NOMO-1 treated with dmso at 0.1 percent for 144 hours (cell line): ENCODE data around the gene RSPH4A.
"Not testable (repeated sequence)": the region's sequence is repeated elsewhere in the genome, so short reads cannot be mapped to it uniquely, and the experiment has no call there.

Experiments
- DNase-seq: peaks from one replicate; lab custom pipeline; 2025; ENCODE audit not compliant: unreplicated experiment; lab: John Stamatoyannopoulos, UW

Gene RSPH4A

DNA sequence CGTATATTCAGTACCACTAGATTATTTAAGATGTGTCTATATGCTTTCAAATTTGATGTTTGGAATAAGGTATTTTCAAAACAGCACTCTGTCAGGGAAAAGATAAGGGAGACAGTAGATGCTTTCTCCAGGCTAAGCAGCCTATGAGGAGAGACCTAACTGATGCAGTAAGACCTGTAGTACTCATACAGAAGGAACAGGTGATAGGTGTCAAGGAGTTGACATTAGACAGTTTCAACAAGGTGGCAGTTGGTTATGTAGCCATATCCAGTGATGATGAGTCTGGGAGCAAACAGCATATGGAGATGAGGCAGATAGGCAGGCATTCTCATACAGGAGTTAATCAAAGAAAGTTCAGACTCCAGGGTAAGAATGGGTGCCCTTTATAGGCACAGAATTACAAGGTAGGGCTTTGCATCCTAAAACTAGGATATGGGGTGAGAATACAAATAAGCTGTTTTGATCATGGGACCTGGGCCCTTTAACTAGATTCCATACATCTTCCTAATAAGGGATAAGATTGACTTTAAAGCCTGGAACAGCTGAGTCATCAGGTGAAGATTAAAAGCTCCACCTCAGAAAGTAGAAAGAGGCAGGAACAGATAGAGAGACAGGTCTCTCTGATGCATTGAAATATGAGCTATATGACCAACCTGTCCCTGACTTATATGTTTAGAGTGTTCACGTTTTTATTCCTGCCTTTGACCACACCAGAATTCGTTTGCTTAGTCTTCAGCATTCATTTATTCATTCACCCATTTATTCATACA lies 7.9 kb downstream of the RSPH4A start:
- DNase-seq, result no peak

DNA sequence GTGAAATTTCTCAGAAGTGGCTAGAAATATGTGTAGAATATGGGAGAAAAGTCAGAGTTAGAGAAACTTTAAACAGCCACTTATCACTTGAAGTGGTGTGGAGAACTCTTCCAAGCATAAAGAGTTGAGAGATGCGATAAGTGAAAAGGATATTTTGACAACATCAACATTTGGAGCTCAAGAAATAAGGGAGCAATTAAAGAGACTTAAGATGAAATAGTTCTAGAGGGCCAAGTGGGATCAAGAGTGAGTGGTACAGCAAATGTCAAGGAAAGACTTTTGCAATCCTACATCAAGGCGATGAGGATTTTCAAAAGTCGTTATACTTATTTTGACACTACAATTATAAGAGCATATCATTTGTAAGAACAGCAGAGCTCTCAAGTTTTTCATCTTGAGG lies 9.6 kb downstream of the RSPH4A start:
- DNase-seq, result no peak

DNA sequence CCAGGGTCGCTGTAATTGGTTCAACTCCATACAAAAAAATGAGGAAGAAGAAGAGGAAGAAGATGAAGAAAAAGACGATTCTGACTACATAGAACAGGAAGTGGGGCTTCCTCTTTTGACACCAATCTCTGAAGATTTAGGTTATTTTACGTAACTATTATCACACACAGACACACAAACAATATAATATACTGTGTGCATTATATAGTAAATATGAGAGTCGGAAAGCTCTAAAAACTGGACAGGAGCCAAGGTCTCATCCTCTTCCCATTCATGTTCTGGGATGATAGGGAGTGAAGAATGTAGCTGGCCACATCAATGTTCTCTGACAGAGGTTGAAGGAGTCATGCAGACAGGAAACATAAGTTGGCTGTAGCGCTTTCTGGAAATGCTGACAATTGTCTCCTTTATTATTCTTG lies 13.3 kb downstream of the RSPH4A start:
- peak; percentile 59 for DNase-seq

DNA sequence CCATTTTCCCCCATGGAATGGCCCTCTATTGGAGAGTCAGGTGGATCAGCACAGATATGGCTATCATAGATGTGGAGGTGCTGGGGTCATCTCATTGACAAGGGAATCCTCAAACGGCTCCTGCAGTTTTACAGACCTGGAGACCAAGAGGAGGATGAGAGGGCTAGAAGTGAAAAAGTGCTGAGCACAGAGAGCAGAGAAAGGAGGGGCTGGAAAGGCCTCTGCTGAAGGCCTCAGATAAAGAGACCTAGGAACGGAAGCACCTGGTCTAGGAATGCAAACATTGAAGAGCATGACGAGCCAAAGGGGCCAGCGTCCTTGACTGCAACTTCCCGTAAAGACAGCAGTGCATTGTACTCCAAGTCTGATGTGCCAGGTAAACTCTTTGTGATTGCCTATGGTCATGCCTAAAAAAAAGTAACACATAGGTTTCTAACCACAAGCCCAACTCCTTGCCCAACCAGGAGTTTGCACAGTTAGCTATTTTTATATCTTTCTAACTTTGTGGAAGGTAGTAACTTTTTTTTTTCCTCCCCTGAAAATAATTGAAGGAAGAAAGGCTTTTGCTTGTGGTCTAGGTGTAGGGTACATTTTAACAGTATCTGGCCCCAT lies 15.2 kb downstream of the RSPH4A start:
- DNase-seq, result no peak

DNA sequence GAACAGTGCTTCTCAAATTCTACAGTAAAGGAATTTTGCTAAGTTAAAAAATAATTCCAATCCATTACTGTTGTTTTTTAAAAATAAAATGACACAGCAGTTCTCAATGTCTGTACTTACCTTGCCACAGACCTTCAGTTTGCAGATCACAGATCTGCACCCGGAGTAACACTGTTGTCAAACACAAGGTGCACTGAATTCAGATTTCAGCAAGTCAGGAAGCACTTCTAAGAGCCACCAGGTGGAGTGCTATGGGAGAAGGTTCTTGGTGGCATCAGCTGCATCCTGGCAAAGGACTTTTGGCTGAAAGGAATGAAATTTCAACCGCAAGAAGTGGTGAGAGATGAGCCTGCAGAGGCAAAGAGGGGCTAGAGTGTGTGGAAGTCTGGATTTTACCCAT lies 17.4 kb downstream of the RSPH4A start:
- DNase-seq, result no peak

DNA sequence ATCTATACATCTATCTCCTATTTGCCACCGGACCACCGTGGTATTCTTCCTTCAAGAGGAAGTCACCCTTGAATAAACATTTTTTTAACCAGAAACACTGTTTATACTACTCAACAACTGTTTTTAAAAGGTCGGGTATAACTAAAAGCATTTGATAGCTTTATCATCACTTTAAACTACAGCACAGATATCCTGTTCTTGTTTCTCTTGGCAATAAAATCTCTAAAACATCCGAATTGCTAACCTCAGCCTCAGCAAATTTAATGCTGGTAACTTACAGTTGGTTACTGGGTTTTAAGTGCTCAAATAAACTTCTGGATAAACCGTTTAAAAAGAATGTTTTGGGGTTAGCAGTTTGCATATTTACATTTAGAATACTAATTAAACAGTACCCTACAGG lies 31.9 kb downstream of the RSPH4A start:
- no peak for DNase-seq

DNA sequence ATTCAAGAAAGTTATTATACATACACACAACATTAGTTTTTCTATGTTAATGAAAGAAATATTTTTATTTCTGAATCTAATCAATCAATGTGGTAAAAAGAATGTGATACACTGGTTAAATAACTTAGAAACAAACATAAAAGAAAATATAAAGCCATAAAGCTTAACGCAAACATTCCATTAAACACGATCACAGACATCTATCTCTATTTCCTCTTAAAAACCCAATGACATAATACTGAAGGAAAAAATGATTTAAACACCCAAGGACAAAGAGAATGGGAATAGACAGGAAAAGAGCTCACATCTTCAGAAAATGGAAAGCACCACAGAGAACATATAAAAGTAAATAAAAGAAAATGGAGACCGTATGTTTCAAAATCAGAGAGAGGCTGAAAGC lies 32.9 kb downstream of the RSPH4A start:
- no peak for DNase-seq

DNA sequence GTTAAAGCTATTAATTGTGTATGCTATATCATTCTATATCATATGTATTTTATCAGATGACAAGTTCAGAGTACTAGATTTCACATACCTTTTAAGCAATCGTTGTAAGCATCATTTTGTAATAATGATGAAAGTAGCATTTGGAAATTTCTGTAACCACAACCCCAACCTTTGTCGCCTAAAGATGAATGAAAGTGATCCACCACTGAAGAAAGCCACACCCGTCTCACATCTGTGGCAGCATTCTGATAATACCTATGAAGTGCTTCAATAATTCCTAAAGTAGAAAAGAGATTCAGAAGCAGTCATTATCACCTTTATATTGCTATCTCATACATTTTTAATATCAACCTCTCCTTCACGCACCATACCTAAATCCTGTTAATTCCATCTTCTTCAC lies 35.6 kb downstream of the RSPH4A start:
- DNase-seq, result no peak

DNA sequence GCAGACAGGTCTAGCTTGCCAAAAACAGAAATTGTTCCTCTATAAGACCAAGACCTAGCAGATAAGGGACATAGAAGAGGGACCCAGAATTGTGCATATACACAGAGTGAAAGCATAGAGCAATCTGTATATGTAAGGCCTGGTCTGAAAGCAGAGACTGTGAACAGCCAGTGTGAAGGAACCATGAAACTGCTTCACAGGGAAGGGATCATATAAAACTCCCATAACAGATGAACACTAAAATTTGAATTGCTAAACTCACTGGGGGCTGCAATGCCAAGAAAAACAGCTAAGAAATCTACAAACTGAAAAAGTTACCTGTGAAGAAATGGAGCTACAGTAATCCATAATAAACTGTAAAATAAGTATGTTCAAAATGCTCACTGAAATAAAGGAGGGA lies 45.3 kb downstream of the RSPH4A start:
- no peak for DNase-seq

DNA sequence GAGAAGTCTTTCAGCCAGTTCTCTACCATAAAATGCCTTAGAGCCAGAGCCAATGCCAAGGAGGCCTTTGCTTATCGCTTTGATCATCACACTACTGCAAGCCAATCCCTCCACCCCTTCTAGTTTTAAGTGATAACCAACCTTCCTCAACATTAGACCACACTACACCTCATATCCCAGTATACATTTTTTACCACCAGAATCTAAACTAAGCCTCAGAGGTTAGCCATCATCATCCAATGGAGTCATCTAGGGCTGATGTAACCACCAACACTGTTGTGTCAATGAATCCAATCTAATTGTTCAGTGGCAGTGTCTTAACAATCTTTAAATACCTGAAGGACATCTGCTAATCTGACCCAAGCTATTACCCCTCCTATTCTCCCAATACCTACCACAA lies 45.9 kb downstream of the RSPH4A start:
- DNase-seq, result no peak

DNA sequence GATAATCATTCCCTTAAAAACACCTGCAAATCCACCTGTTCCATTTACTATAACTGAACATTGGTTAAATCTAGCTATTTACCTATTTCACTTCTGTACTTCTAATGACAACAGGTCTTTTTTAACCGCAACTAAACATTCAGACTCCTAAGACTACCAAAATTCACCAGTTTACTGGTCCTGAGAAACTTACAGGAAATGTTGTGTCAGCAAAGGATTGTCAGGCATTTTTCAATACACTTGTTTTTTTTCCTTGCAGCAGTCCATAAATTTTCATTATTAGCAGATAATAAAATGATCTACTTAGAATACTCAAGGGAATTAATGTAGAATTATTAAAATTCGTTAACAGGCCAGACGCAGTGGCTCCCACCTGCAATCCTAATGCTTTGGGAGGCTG lies 47.0 kb downstream of the RSPH4A start:
- DNase-seq, result no peak

DNA sequence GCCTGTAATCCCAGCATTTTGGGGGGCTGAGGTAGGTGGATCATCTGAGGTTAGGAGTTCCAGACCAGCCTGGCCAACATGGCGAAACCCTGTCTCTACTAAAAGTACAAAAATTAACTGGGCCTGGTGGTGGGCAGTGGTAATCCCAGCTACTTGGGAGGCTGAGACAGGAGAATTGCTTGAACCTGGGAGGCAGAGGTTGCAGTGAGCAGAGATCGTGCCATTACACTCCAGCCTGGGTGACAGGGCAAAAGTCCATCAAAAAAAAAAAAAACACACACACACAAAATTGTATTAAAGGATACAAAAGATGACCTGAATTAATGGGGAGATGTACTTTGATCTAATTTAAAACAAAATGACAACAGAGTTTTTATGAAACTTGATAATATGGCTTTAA lies 47.9 kb downstream of the RSPH4A start:
- DNase-seq, result not testable (repeated sequence)

DNA sequence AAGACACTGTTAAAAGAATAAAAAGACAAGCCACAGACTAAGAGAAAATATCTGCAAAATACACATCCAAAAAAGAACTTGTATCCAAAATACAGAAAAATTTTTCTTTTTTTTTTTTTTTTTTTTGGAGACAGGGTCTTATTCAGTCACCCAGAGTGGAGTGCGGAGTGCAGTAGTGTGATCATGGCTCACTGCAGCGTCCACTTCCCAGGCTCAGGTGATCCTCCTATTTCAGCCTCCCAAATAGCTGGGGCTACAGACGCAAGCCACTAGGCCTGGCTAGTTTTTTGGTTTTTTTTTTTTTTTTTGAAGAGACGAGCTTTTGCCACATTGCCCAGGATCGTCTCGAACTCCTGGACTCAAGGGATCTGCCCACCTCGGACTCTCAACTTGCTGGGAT lies 49.2 kb downstream of the RSPH4A start:
- DNase-seq, result no peak

DNA sequence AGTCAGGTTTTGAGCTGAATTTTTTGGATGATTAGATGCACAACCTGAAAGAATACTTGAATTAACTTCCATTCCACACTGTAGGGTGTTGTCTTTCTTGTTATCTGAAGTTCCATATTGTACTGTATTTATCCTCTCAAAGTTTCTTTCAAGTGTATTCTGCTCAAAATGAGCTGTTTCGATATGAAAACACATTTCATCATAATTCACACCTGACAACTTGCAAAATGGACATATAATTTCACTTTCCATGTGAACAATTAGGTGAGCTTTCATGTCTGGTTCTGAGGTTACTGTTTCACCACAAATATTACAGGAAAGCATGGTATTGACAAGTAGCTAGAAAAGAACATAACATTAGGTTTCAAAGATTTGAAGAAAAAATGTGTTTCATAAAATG lies 50.6 kb downstream of the RSPH4A start:
- no peak for DNase-seq

DNA sequence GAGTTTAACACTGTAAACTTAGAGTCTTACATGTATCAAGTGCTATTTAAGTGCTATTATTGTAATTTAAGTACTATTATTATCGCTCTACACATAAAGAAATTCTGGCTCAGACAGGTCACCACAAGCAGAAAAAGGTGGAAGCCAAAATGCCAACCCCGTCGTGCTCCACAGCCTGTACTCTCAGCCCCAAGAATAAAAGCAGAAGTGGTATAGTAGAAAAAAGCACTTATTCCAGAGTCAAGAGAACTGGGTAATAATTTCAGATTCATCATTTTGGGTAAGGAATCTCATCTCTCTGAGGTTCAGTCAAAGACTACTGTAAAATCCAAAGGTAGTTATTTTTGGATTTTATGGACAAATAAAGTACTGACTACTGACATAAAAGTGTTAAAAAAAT lies 51.3 kb downstream of the RSPH4A start:
- DNase-seq, result peak; percentile 58

DNA sequence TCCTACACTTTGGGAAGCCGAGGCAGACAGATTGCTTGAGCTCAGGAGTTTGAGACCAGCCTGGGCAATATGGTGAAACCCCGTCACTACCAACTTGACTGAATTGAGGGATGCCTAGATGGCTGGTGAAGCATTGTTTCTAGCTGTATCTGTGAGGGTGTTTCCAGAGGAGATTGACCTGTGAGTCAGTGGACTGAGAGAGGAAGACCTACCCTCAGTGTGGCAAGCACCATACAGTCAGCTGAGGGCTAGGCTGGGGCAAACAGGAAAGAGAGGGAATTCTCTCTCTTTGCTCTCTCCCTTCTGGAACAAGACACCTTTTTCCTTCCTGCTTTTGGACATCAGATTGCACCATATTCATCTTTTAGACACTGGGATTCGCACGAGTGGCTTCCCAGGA lies 56.0 kb downstream of the RSPH4A start:
- no peak for DNase-seq

DNA sequence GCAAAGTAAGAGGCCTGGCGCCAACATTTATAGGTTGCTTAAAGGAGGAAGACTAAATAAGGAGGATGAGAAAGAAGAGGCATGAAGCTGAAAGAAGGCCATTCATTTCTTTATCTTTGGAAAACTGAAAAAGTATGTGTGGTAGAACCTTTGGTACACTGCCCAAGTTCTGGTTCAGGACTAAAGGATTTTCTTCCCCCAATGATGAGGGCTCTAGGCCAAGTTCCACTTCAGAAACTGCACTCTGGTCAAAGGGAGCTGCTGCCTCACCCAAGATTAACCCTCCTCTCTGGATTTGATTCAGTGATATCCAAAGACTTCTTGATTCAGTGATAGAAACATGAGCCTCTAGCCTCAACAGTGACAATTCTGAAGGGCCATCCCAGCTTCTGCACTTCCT lies 59.7 kb downstream of the RSPH4A start:
- DNase-seq, result no peak

DNA sequence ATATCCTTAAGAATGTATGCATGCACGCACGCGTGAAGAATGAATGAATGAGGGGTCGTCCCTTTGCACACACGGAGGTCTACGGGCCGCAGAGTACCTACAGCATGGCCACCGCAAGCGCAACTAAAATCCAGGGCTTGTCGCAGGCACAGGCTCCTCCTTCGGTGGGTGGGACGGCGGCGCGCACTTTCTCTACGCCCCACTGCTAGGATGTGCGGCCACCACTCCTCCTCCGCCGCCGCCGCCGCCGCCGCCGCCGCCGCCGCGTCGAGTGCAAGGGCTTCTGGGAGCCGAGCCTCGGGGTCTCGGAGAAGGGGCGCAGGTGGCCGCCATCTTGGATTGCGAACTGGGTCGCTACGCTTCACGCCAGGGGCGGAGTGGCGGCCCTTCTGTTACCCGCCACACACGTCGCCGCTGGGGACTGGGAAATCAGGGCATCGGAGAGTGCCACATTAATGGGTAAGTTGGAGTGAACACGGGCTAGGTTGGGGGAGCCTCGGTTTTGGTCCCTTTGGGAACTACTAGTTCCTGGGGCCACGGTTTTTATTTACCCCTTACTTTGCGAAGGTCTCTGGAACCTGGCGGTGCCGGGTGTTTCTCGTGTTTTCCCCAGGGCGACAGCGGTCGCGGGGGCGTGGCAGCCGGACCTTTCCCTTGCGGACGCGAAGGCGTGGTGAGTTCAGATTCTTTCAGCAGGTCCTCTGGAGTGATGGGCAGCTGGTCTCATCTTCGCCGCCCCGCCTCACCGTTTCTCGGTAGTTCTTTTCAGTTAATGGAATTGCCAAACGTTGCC lies 64.8 kb downstream of the RSPH4A start, which contains the start of gene KPNA5:
TSS of gene KPNA5 (plus strand) at position 332 of the 793 bp plus-strand sequence. CDS start at position 456, 124 bp downstream.
- peak; percentile 93 for DNase-seq

DNA sequence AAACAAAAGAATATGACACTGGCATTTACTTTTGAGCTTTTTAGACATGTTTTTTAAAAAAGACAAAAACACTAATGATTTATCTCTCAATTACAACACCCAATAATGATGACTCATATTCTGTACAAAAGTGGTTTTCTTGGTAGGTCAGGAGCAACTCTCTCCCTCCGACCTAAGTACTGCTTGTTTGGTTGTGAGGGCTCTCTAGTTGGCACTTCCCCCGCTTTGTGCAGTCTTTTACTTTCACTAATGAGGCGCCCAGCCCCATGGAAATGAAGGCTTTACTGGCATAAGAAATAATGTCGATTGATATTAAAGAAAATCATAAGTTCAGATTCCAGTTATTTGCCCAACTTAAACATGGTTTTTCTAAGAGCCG lies 66.0 kb downstream of the RSPH4A start:
- peak; percentile 40 for DNase-seq
